Measurements from ENCODE around the gene GGT1.
"Not testable (repeated sequence)": the region's sequence is repeated elsewhere in the genome, so short reads cannot be mapped to it uniquely, and the experiment has no call there.

Gene GGT1

GRCh38 chr22:24602847-24603769, at the start of gene GGT1:
Gene GGT1 (plus strand): TSS chr22:24603193. CDS start chr22:24611082, 7,889 bp downstream.
- not testable (repeated sequence) for DNase-seq (ENCODE audit: low read depth in 2 of 2)

- DNase-seq (ENCODE audit: low read depth in 2 of 2): no peak
Observed at GRCh38 chr22:24553597-24554312, 49.2 kb upstream of the GGT1 start.

GRCh38 chr22:24554313-24555164, 48.5 kb upstream of the GGT1 start, which contains the start of gene GUCD1:
Gene GUCD1 (minus strand): TSS chr22:24555138. CDS start chr22:24554991, 147 bp downstream.
- peak; percentile 8 to 24 for DNase-seq (ENCODE audit: low read depth in 2 of 2)

DNA sequence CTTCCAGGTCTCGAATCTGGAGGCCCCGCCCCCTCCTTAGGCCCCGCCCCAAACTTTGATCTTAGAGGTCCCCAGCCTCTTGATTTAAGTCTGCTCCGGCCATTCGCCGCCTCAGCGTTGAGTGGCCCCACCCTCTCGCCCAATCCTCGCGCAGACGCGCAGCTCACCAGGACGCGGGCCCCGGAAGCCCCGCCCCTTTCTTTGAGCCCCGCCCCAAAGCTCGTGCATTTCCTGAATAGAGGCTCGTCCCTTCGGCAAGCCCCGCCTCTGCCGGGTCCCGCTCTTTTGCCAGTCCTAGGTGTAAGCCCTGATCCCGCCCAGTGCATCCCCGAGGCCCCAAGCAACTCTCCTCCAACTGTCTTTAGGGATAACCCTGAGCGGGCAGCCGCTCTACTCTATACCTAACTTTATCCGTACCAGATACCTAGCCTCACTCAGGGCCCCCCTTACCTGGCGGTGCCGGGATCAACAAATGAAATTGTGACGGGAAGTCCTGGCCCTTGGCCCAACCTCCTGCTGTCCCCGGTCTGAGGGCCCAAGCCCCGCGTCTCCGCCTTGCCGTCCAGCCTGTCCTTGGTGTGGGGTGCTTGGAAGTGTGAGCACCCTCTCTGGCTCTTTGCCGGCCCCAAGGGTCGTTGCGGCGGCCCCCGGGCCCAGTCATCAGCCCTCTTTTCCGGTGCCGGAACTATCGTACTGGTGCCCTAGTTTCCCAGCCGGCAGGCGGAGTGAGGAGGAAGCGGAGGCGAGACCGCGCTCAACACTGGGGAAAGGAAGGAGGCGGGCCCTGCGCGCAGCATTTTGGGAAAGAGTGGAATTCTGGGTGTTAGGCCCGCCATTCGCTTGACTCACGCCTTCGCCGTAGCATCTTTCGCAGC, 47.6 kb upstream of the GGT1 start, which contains the start of gene SNRPD3:
Gene SNRPD3, plus strand, starts transcription at position 835 of the 875 bp plus-strand sequence. CDS start 1,676 bp downstream, outside the sequence.
- peak; percentile 100 for DNase-seq (ENCODE audit: low read depth in 2 of 2)

DNA sequence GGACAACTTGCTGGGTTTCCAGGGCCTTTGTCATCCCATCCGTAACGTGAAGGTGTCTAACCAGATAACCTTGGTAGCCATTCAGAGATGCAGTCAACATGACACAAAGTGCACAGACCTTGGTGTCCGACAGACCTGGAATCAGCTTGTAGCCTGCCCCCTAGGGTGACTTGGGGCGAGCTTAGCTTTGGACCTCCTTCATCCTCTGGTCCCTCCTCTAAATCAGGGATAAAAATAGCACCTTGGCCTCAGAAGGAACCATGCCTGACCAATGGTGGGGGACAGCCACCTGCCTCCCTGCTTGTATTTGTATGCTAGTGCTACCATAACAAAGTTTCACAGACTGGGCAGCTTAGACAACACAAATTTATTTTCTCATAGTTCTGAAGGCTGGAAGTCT, 43.5 kb upstream of the GGT1 start:
- DNase-seq (ENCODE audit: low read depth in 2 of 2): no peak

DNA sequence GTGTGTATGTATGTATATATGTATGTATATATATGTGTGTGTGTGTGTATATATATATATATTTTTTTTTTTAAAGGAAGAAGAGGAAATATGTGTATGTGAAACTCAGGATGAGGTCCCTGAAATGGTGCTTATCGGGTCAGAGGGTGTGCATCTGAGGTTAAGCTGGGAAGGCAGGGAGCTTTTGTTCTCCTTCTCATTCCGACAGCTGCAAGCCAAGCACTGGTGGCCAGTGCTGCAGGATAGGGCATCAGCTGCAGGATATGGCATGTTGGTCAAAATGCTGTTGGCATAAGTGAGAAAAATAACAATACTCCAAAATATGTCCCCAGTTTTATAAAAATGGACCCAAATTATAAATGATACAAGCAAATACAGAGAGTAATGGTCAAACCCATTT, 39.7 kb upstream of the GGT1 start:
- no peak for DNase-seq (ENCODE audit: low read depth in 2 of 2)

DNA sequence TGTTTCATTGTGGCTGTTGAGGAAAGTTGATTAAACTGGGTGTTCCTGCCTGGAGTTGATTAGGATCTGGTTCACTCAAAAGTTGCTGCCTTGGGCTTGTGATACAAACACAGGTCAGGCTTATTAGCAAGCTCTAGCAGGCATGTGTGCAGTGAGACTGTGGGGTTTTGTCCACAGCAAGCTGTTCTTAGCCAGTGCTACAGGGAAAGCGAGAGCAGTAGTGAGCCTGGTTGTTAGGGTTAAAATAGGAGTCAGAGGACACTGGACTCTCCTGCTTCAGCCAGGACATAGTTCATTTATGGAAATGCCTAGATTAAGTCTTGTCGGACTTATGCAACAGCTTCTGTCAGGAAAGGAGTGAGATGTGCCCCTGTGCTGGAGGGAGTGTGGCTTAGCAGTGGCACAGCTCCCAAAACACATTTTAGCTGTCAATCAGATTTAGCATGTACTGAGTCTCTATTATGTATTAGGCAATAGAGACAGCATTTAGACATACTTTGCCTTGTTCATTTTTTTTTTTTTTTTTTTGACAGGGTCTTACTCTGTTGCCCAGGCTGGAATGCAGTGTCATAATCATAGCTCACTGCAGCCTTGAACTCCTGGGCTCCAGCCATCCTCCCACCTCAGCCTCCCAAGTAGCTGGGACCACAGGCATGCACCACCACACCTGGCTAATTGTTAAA, 38.5 kb upstream of the GGT1 start:
- no peak for DNase-seq (ENCODE audit: low read depth in 2 of 2)

DNA sequence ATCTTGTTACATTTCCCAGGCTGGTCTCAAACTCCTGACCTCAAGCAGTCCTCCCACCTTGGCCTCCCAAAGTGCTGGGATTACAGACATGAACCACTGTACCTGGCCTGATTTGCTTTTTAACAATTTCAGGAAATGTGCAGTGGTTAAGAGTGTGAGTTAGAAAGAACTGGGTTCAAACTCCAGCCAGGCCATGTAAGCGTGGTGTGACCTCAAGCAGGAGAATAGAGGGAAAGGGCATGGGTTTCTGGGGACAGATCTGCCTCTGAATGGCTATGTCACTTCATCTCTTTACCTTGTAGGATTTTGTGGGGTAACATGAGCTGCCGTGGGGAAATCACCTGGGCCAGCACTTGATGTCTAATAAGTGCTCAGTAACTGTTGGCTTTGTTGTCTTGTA, 37.9 kb upstream of the GGT1 start:
- no peak for DNase-seq (ENCODE audit: low read depth in 2 of 2)

DNA sequence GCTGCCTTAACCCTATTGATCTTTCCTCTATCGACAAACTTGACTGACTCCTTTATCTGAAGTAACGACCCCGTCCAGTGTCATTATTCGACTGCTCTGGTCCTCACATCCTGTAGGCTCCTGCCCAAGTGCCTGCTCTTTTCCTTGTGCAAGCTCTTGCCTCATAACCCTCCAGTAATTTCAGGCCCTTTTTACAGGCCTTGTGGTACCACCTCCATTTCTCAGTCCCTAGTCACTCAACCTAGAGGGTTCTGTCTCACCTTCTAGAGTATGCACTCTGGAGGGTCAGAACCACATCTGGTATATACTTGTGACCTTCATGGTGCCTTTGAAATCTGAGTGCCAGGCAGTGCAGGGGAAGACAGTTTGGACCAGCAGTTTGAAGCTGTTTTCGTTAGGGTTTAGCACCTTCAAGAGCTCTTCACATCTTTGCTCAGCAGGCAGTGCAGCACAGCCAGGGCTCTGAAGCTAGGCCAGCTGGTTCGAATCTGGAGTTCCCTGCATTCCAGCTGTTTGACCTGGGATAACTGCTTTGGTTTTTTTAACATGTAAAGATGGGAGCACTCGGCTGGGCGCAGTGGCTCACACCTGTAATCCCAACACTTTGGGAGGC, 36.0 kb upstream of the GGT1 start:
- DNase-seq (ENCODE audit: low read depth in 2 of 2): no peak

GRCh38 chr22:24567668-24568067, 35.3 kb upstream of the GGT1 start:
- no peak for DNase-seq (ENCODE audit: low read depth in 2 of 2)

DNA sequence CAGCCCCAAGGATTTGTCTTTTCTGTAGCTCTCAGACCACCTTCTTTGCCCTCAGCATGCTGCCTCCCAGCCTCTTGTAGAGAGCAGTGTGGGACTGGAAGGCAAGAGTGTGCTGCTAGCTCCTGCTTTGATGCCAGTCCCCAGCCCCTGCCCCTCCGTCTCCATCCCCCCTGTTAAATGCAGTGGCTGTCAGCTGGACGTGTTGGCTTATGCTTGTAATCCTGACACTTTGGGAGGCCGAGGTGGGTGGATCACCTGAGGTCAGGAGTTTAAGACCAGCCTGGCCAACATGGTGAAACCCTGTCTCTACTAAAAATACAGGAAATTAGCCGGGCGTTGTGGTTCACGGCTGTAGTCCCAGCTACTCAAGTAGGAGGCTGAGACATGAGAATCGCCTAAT, 31.7 kb upstream of the GGT1 start:
- DNase-seq (ENCODE audit: low read depth in 2 of 2): no peak

DNA sequence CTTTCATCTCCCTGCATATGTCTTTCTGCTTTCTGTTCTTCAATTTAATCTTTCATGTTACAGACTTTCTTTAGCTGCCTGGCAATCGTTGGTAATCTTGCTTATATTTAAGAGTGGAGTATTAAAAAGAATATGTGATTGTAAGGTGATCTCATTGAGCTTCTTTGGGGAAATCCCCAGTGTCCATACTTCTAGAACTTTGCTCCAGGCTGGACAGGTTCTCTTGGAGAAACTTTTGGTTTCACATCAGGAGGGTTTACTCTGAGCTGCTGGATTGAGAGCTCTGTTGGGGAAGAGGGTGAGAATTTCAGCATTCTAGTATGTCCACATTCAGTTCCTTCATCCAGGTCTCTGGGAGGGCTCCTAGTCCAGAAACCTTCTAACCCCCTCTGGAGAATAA, 26.2 kb upstream of the GGT1 start:
- no peak for DNase-seq (ENCODE audit: low read depth in 2 of 2)

GRCh38 chr22:24578355-24579257, 24.4 kb upstream of the GGT1 start:
- no peak for DNase-seq (ENCODE audit: low read depth in 2 of 2)

GRCh38 chr22:24579258-24579601, 23.8 kb upstream of the GGT1 start:
- DNase-seq (ENCODE audit: low read depth in 2 of 2): no peak

GRCh38 chr22:24580276-24580675, 22.7 kb upstream of the GGT1 start:
- no peak for DNase-seq (ENCODE audit: low read depth in 2 of 2)

DNA sequence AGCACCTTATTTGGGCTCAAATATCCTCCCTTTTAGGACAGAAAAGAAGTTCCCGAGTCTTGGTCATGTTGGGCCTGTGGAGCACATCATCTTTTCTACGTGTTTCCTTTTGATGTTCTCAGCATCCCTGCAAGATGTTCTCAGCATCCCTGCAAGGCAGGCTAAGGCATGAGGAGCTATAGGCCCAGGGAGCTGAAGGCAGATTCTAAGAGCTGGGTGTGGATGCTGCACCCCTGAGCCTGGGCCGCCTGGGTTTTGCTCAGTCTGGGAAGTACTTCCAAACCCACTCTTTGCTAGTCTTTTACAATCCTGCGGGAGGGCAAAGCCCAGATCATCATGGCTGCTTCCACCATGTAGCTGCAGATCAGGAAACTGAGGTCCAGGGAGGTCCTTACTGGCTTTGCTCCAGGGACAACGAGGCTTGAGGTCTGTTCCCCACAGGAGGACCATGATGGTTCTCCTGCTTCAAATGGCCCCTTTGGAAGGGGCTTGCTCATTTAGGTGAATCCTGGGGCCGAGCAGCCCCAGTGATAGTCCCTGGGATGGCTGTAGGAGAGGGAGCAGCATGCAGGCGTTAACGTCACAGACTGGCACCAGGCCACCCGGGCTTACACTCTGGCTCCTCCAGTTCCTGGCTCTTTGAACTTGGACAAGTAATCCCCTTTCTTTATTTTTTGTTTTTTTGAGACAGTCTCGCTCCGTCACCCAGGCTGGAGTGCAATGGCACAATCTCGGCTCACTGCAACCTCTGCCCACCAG, 20.8 kb upstream of the GGT1 start:
- no peak for DNase-seq (ENCODE audit: low read depth in 2 of 2)

- no peak for DNase-seq (ENCODE audit: low read depth in 2 of 2)
Observed at GRCh38 chr22:24583221-24584165, 19.5 kb upstream of the GGT1 start.

Measured in stimulated activated CD4-positive, alpha-beta T cell treated with anti-CD3 and anti-CD28 coated beads, Interleukin-12 subunit alpha, Interleukin-12 subunit beta, amount 100 ng/mL, for 24 hours (primary cell).